GM18861 (cell line): ENCODE data around the gene TNFRSF6B.

Source experiments
- ATAC-seq: cut with Tn5 transposase; IDR thresholded peaks from one replicate; pipeline ENCODE4 v1.9.1; 2021; ENCODE audit not compliant: unreplicated experiment

TNFRSF6B gene

DNA sequence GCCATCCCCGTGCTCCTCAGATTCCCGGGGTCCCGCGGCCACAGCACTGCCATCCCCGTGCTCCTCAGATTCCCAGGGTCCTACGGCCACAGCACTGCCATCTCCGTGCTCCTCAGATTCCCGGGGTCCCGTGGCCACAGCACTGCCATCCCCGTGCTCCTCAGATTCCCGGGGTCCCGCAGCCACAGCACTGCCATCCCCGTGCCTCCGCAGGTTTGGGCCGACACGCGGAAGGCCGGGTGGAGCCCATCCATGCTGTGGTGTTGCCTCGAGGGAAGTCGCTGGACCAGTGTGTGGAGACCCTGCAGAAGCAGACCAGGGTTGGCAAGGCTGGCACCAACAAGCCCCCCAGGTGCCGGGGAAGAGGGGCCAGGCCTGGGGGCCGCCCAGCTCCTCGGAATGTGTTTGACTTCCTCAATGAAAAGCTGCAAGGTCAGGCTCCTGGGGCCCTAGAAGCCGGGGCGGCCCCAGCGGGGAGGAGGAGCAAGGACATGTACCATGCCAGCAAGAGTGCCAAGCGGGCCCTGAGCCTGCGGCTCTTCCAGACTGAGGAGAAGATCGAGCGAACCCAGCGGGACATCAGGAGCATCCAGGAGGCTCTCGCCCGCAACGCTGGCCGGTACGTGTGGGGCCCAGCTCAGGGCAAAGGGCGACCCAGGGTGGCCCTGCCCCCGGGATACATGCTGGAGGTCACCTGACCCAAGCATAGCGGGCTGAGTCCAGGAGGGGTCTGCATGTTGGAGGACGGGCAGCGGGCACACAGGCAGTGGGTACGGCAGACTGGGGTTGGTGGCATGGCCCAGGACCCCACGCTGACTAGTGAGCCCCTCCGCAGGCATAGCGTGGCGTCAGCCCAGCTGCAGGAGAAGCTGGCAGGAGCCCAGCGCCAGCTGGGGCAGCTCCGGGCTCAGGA, 38.8 kb downstream of the TNFRSF6B start:
- ATAC-seq, result no peak

- ATAC-seq, result no peak
These were observed 39.6 kb downstream of the TNFRSF6B start, which contains the start of gene LIME1 for GRCh38 chr20:63735859-63736718. Gene LIME1, plus strand, starts transcription at chr20:63736664. Its CDS starts 886 bp downstream, at chr20:63737550.

- ATAC-seq, result no peak
These were observed 40.6 kb downstream of the TNFRSF6B start for GRCh38 chr20:63736893-63737694.

DNA sequence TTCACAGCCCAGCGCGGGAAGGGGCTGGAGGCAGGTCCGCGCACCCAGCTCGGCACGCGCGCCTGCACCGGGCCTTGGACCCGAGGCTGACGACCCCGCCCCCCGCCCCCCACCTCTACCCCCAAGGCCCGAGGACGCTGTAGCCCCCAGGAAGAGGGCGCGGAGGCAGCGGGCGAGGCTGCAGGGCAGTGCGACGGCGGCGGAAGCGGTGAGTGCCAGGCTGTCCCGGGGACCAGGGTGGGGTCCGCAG, 41.2 kb downstream of the TNFRSF6B start:
- ATAC-seq, result no peak

DNA sequence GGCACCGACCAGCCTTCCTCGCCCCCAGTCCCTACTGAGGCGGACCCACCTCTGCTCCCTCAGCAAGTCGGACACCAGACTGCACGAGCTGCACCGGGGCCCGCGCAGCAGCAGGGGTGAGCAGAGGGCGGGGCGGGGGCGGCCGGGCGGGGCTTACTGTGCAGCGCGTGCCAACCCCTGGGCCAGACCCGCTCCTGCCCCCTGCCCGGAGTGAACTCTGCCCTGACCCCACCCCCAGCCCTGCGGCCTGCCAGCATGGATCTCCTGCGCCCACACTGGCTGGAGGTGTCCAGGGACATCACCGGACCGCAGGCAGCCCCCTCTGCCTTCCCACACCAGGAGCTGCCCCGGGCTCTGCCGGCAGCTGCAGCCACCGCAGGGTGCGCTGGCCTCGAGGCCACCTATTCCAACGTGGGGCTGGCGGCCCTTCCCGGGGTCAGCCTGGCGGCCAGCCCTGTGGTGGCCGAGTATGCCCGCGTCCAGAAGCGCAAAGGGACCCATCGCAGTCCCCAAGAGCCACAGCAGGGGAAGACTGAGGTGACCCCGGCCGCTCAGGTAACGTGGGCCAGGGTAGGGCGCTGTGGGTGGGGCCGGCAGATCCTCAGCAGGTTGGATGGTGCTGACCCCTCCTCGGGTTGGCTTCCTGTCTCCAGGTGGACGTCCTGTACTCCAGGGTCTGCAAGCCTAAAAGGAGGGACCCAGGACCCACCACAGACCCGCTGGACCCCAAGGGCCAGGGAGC, 41.7 kb downstream of the TNFRSF6B start:
- no peak for ATAC-seq

GRCh38 chr20:63738687-63739129, 42.3 kb downstream of the TNFRSF6B start:
- ATAC-seq, result no peak

GRCh38 chr20:63739130-63740069, 42.9 kb downstream of the TNFRSF6B start, which contains the start of gene SLC2A4RG:
Gene SLC2A4RG, plus strand, starts transcription at chr20:63739776. Its CDS starts 137 bp downstream, at chr20:63739913.
- ATAC-seq, result no peak

DNA sequence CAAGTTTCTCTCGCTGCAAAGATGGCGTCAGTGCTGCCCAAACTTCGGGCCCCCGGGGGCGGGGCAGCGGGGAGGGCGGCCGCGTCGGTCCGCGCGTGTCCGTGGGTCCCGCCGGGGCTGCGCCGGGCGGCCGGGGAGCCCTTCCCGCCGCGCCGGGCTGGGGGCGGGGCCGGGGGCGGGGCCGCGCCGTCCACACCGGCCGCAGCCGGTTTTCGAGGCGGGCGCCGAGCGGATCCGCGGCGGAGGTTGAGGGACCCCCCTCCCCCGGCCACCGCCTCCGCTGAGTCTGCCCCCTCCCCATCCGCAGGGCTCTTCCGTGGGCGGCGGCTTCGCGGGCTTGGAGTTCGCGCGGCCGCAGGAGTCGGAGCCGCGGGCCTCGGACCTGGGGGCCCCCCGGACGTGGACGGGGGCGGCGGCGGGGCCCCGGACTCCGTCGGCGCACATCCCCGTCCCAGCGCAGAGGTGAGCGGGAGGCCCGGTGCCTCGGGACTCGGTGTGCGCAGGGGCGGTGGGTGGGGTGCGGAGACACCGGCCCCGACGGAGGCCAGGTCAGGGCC, 43.7 kb downstream of the TNFRSF6B start:
- no peak for ATAC-seq

- no peak for ATAC-seq
These were observed 44.3 kb downstream of the TNFRSF6B start for GRCh38 chr20:63740627-63741353.

- no peak for ATAC-seq
These were observed 44.9 kb downstream of the TNFRSF6B start for GRCh38 chr20:63741354-63741675.

GRCh38 chr20:63741676-63742380, 45.4 kb downstream of the TNFRSF6B start:
- ATAC-seq, result no peak

DNA sequence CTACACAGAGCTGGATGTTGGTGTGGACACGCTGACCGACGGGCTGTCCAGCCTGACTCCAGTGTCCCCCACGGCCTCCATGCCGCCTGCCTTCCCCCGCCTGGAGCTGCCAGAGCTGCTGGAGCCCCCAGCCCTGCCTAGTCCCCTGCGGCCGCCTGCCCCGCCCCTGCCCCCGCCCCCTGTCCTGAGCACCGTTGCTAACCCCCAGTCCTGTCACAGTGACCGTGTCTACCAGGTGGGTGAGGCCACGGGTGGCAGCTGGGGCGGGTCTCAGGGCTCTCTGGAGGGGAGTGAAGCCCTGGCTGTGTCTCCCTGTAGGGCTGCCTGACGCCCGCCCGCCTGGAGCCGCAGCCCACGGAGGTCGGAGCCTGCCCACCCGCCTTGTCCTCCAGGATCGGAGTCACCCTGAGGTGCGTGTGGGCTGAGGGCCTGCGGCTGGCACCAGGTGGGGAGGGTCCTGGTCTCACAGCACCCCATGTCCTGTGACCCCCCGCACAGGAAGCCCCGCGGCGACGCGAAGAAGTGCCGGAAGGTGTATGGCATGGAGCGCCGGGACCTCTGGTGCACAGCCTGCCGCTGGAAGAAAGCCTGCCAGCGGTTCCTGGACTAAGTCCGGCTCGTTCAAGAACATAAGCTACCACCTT, 46.1 kb downstream of the TNFRSF6B start:
- ATAC-seq, result no peak

DNA sequence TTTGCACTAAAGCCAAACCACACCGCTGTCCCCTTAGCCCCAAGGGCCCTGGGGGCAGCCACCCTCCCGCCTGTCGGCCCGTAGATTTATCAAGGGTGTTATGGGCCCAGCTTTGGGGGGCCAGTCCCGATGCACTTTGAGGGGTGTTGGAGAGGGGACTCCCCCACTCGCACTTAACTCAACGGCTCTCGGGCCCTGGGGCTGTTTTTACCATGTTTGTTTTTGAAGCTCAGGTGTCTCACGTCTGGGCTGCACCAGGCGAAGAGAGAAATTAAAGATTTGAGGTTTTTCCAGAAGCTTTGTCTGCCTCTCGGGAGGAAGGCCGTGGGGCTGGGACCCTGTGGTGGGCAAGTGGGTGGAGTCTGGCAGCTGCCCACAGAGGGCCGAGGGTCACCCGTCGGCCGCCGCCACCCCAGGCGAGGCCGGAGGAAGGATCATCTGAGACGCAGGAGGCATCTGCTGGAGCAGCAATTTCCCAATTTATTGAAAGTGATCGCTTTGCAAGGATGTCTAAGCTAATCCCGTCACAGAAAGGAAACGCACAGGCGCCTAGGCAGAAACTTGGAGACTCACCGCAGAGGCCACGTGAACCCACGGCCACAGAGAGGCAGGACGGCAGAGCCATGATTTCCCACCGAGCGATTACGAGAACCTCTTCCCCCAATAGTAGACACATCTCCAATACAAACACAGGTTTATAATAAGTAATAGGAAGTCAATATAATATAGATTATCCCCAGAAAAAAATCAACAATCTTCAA, 46.9 kb downstream of the TNFRSF6B start:
- ATAC-seq, result no peak

- ATAC-seq, result no peak
These were observed 47.7 kb downstream of the TNFRSF6B start for GRCh38 chr20:63744158-63744557.

DNA sequence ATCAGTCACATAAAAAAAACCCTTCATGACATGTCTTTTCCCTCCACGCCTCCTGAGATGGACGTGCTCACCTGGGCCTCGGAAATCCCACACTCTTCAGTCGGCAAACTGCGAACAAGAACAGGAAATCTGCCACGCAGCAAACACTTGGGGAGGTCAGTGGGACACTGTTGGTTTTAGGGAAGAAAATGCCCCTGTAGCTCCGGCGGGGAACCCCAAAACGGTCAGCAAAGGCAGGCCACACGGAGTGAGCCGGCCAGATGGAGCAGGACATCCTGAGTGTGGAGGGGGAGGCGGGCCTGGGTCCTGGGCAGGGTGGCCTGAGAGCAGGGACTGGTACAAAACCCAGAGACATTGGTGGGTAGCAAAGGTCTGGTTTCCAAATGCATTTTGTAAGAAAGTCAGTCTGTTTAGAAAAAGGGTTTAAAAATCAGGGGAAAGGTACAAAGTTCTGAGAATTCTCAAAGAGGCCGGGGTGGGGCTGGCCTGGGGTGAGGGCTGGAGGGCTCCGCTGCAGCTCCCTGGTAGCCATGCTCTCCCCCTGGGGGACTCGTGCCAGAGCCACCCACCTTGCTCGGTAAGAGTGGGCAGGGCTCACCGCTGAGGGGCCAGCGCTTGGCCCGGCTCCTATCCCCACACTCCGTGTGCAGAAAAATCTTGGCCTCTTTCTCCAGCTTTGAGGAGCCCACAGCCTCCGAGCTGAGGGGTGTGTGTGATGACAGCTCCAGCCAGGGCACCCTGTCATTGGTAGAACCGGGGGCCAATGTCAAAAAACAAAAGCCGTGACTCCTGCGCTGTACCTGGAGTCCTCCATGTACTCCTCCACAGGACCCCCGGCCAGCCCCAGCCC, 48.3 kb downstream of the TNFRSF6B start:
- no peak for ATAC-seq

- ATAC-seq, result no peak
These were observed 49.0 kb downstream of the TNFRSF6B start for GRCh38 chr20:63745424-63745805.
